Neural cell (in vitro differentiated cells): ENCODE measurements around the gene OR6N2. TPM values are rescaled to one million over a fixed set of nuclear protein-coding genes. Genes with fewer than 3 reads are reported as not detected.

Experiments
- H2AFZ ChIP-seq: fragments of 200-600, 300-800 bp; sonication (generic), shearing (Covaris generic); 2 replicates; pipeline ENCODE4 v1.6.0; 2014; ENCODE audit warnings: low read depth, mild to moderate bottlenecking, antibody characterized with exemption, low read length, moderate library complexity
- H3F3A ChIP-seq: fragments of 200-600 bp; shearing (Covaris generic); 2 replicates; pipeline ENCODE4 v1.6.1; 2016; ENCODE audit warnings: mild to moderate bottlenecking, moderate library complexity, mixed read lengths, antibody characterized with exemption, low read length; ENCODE audit not compliant: insufficient read depth, poor library complexity, severe bottlenecking
- H3K27ac ChIP-seq: fragments of 200-600, 300-800 bp; sonication (generic), shearing (Covaris generic); 2 replicates; pipeline ENCODE4 v1.5.1; 2014; ENCODE audit warnings: mild to moderate bottlenecking, low read length, moderate library complexity
- H3K27me3 ChIP-seq: fragments of 300-800, 200-600 bp; sonication (generic), shearing (Covaris generic); 2 replicates; pipeline ENCODE4 v1.6.0; 2014; ENCODE audit warnings: mild to moderate bottlenecking, low read depth, low read length, moderate library complexity; ENCODE audit not compliant: insufficient read depth
- H3K36me3 ChIP-seq: fragments of 300-800, 200-600 bp; sonication (generic), shearing (Covaris generic); 2 replicates; pipeline ENCODE4 v1.5.1; 2014; ENCODE audit warnings: mild to moderate bottlenecking, antibody characterized with exemption, low read length, moderate library complexity; ENCODE audit not compliant: insufficient read depth
- H3K4me2 ChIP-seq: fragments of 300-800, 200-600 bp; sonication (generic), shearing (Covaris generic); 2 replicates; pipeline ENCODE4 v1.6.0; 2014; ENCODE audit warnings: mild to moderate bottlenecking, low read length
- H3K4me3 ChIP-seq: fragments of 300-800, 200-600 bp; sonication (generic), shearing (Covaris generic); 2 replicates; pipeline ENCODE4 v1.5.1; 2014; ENCODE audit warnings: mild to moderate bottlenecking, low read length, moderate library complexity
- H3K79me2 ChIP-seq: fragments of 200-600 bp; shearing (Covaris generic); replicated peaks from 2 replicates; pipeline ENCODE4 v1.6.0; 2014; ENCODE audit warnings: mild to moderate bottlenecking, low read length, moderate library complexity; ENCODE audit not compliant: insufficient read depth
- H3K9ac ChIP-seq: fragments of 300-800, 200-600 bp; sonication (generic), shearing (Covaris generic); 2 replicates; pipeline ENCODE4 v1.6.1; 2016; ENCODE audit warnings: mild to moderate bottlenecking, low read length, mixed read lengths
- H3K9me2 ChIP-seq: fragments of 200-600 bp; shearing (Covaris generic); 2 replicates; pipeline ENCODE4 v1.6.1; 2016; ENCODE audit warnings: mild to moderate bottlenecking, low read length, mixed read lengths; ENCODE audit not compliant: insufficient read depth
- H3K9me3 ChIP-seq: fragments of 200-600, 300-800 bp; sonication (generic), shearing (Covaris generic); 2 replicates; pipeline ENCODE4 v1.6.1; 2016; ENCODE audit warnings: mild to moderate bottlenecking, mixed run types, low read length, moderate library complexity, mixed read lengths
- H4K20me1 ChIP-seq: fragments of 200-600 bp; shearing (Covaris generic); 2 replicates; pipeline ENCODE4 v1.6.1; 2016; ENCODE audit warnings: mild to moderate bottlenecking, mixed run types; ENCODE audit not compliant: insufficient read depth
- EP300 ChIP-seq: fragments of 450-650 bp; conservative IDR thresholded peaks from 2 replicates; pipeline ENCODE4 v1.6.1; 2014; ENCODE audit warnings: antibody characterized with exemption, mild to moderate bottlenecking, moderate library complexity; ENCODE audit not compliant: poor library complexity, severe bottlenecking
- EZH2 ChIP-seq: fragments of 200-600, 300-800 bp; shearing (Covaris generic), sonication (generic); IDR thresholded peaks from 2 replicates; pipeline ENCODE4 v1.6.1; 2014; ENCODE audit warnings: antibody characterized with exemption, low read length, borderline replicate concordance, mild to moderate bottlenecking; ENCODE audit not compliant: insufficient read depth, poor library complexity, severe bottlenecking
- MXI1 ChIP-seq: fragments of 450-650 bp; conservative IDR thresholded peaks from 2 replicates; pipeline ENCODE4 v1.6.1; 2014; ENCODE audit warnings: antibody characterized with exemption, mild to moderate bottlenecking; ENCODE audit not compliant: poor library complexity, severe bottlenecking
- POLR2AphosphoS5 ChIP-seq: IDR thresholded peaks from 2 replicates; pipeline ENCODE4 v1.6.1; 2012
- RAD21 ChIP-seq: fragments of 450-650 bp; conservative IDR thresholded peaks from 2 replicates; pipeline ENCODE4 v1.6.1; 2014; ENCODE audit warnings: antibody characterized with exemption, mild to moderate bottlenecking, moderate library complexity
- SMC3 ChIP-seq: fragments of 450-650 bp; conservative IDR thresholded peaks from 2 replicates; pipeline ENCODE4 v1.6.1; 2014; ENCODE audit warnings: antibody characterized with exemption, mild to moderate bottlenecking, moderate library complexity; ENCODE audit not compliant: poor library complexity
- TAF1 ChIP-seq: IDR thresholded peaks from 2 replicates; pipeline ENCODE4 v1.6.1; 2012; ENCODE audit warnings: low read depth
- polyA plus RNA-seq: library from polyadenylated mRNA; depleted of rRNA; stranded (reverse); fragments of >200 nt; gene quantifications from 2 replicates; pipeline ENCODE4 v1.2.3, GENCODE V29; 2014
- TF ChIP-seq, protein P1 (sequence below): fragments of 450-650 bp; IDR thresholded peaks from 2 replicates; pipeline ENCODE4 v1.5.1; 2014; ENCODE audit warnings: antibody characterized with exemption, mild to moderate bottlenecking, moderate library complexity; ENCODE audit not compliant: poor library complexity, severe bottlenecking
- TF ChIP-seq, protein P2 (sequence below): IDR thresholded peaks from 2 replicates; pipeline ENCODE4 v1.6.1; 2012; ENCODE audit warnings: borderline replicate concordance

Gene OR6N2
- polyA plus RNA-seq, 1 donor from 2014 or later: not detected

DNA sequence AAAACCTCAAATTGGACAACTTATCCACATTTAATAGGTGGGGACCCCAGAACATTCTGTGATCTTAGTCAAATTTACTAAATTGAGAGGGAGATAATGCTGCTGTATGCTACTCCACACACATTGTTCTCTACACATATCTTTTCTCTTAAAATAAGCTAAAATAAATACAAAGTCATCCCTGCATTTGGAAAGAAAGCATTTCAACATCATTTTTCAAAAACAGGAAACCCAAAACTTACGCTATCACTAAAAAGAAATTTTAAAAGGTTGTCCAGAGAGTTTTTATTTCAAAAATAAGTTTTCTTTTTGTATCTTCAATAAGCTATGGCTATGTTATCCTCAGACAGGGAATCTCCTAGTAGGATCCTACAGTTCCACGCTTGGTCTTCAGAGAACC is 19.5 kb upstream of the OR6N2 start:
- Histone ChIP-seq H3K36me3 (no peaks in the 10 kb centered on the region), H3K9ac (no peak overlapping the region), H3K27ac (no peak overlapping the region), H3K9me3 (no peaks in the 10 kb centered on the region), H3K9me2 (no peaks in the 10 kb centered on the region), H3K4me3 (no peak overlapping the region), H3K27me3 (no peaks in the 10 kb centered on the region), H4K20me1 (no peaks in the 10 kb centered on the region), H3K79me2 (no peaks in the 10 kb centered on the region), H3K4me2 (no peak overlapping the region), H3F3A (no peaks in the 10 kb centered on the region), H2AFZ (no peak overlapping the region)
- TF ChIP-seq SMC3 (no peak), POLR2AphosphoS5 (no peak), TAF1 (no peak), EZH2 (no peak), RAD21 (no peak), EP300 (no peak), MXI1 (no peak)
- TF ChIP-seq, protein P1, sequence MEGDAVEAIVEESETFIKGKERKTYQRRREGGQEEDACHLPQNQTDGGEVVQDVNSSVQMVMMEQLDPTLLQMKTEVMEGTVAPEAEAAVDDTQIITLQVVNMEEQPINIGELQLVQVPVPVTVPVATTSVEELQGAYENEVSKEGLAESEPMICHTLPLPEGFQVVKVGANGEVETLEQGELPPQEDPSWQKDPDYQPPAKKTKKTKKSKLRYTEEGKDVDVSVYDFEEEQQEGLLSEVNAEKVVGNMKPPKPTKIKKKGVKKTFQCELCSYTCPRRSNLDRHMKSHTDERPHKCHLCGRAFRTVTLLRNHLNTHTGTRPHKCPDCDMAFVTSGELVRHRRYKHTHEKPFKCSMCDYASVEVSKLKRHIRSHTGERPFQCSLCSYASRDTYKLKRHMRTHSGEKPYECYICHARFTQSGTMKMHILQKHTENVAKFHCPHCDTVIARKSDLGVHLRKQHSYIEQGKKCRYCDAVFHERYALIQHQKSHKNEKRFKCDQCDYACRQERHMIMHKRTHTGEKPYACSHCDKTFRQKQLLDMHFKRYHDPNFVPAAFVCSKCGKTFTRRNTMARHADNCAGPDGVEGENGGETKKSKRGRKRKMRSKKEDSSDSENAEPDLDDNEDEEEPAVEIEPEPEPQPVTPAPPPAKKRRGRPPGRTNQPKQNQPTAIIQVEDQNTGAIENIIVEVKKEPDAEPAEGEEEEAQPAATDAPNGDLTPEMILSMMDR: no peak
- TF ChIP-seq, protein P2, sequence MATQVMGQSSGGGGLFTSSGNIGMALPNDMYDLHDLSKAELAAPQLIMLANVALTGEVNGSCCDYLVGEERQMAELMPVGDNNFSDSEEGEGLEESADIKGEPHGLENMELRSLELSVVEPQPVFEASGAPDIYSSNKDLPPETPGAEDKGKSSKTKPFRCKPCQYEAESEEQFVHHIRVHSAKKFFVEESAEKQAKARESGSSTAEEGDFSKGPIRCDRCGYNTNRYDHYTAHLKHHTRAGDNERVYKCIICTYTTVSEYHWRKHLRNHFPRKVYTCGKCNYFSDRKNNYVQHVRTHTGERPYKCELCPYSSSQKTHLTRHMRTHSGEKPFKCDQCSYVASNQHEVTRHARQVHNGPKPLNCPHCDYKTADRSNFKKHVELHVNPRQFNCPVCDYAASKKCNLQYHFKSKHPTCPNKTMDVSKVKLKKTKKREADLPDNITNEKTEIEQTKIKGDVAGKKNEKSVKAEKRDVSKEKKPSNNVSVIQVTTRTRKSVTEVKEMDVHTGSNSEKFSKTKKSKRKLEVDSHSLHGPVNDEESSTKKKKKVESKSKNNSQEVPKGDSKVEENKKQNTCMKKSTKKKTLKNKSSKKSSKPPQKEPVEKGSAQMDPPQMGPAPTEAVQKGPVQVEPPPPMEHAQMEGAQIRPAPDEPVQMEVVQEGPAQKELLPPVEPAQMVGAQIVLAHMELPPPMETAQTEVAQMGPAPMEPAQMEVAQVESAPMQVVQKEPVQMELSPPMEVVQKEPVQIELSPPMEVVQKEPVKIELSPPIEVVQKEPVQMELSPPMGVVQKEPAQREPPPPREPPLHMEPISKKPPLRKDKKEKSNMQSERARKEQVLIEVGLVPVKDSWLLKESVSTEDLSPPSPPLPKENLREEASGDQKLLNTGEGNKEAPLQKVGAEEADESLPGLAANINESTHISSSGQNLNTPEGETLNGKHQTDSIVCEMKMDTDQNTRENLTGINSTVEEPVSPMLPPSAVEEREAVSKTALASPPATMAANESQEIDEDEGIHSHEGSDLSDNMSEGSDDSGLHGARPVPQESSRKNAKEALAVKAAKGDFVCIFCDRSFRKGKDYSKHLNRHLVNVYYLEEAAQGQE: no peak

DNA sequence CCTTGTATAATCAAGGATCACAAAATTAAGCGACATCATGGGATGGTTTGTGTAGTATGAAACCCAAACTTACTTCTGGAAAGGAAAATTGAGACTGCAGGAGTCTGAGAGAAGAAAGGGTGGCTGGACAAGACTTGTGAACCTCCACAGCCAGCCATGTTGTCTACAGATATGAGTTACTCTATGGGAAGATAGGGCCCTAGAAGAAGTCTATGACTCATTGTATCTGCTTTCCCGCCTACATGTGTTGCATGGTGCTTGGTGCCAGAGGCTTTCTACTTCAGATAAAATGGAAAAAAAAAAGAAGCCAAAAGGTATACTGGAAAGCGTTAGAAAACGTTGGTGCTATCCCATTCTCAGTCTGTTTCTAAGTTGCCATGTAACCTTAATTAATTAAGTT is 18.7 kb upstream of the OR6N2 start:
- TF ChIP-seq, protein P1: no peak
- TF ChIP-seq TAF1 (no peak), POLR2AphosphoS5 (no peak)
- TF ChIP-seq, protein P2: no peak
- Histone ChIP-seq H3K9me2 (no peaks in the 10 kb centered on the region), H3K9me3 (no peaks in the 10 kb centered on the region)

More for the DNA sequence above, 18.7 kb upstream of the OR6N2 start:
- Histone ChIP-seq H3K4me3 (no peak overlapping the region), H3K36me3 (no peaks in the 10 kb centered on the region), H3K4me2 (no peak overlapping the region), H3K79me2 (no peaks in the 10 kb centered on the region), H2AFZ (no peak overlapping the region), H3K27me3 (no peaks in the 10 kb centered on the region), H3K27ac (no peak overlapping the region), H3F3A (no peaks in the 10 kb centered on the region), H4K20me1 (no peaks in the 10 kb centered on the region), H3K9ac (no peak overlapping the region)
